EH (cell line): ENCODE data around the gene MYPOP.
"Not testable (repeated sequence)": the region's sequence is repeated elsewhere in the genome, so short reads cannot be mapped to it uniquely, and the experiment has no call there.

Source experiments
- DNase-seq: peaks from one replicate; pipeline ENCODE4 v3.0.0-alpha.2; 2015; ENCODE audit warnings: low read depth

MYPOP gene

DNA sequence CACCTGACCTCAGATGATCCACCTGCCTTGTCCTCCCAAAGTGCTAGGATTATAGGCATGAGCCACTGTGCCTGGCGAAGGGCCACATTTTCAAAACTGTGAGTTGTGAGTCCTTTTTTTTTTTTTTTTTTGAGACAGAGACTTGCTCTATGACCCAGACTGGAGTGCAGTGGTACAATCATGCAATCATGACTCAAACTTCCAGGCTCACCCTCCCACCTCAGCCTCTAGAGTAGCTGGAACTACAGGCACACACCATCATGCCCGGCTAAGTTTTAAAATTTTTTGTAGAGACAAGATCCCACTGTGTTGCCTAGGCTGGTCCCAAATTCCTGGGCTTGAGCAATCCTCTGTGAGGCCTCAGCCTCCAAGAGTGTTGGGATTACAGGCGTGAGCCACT lies 3.8 kb upstream of the MYPOP start:
- DNase-seq = peak; percentile 46

- no peak for DNase-seq
These were observed 2.6 kb upstream of the MYPOP start for GRCh38 chr19:45905011-45905410.

- peak; percentile 97 for DNase-seq
These were observed 525 bp upstream of the MYPOP start for GRCh38 chr19:45902651-45903625.

DNA sequence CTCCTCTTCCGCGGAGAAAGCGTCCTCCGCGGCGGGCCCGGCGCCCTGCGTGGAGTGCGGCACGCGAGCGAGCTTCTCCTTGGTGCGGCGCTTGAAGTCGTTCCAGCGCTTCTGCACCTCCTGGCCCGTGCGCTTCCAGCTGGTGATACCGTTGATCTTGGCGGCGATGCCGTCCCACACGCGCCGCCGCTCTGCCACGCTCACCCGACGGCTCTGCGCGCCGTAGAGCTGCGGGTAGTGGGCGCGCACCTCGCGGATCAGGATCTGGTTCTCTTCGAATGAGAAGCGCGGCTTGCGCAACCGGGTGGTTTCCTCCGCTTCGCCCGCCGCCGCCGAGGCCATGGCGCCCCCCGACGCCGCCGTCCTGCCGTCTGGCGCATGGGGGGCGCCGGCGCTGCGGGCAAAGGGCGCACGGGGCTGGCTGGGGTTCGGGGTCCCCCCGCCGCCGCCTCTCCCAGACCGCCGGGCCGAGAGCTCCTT lies 941 bp downstream of the MYPOP start:
- peak; percentile 40 for DNase-seq

DNA sequence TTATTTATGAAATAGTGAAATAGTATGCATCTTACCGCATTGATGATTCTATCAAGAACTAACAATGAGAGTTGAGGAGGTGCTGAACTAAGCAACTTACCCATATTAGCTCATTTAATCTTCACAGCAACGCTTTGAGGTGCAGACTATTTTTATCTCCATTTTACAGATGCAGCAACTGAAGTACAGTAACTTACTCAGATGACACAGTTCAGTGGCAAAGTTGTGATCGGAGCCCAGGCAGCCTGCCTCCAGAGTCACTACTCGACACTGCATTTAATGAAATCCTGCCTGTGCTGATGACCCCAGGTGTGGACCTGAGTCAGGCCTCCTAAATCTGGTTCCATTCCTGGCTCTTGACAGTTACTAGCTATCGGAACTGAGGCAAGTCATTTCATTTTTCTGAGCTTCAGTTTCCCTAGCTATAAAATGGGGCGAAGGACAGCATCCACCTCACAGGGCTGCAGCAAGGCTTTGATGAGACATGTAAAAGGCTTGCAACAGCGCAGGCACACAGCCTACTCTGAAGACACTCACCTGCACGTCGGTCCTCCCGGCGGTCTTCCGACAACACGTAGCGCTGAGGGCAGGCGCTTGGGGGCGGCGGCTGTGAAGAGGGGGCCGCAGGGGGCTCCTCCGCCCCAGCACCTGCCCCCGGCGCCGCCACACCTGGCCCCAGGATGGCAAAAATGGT lies 1.5 kb downstream of the MYPOP start:
- DNase-seq = no peak

GRCh38 chr19:45899919-45900589 lies 2.4 kb downstream of the MYPOP start:
- DNase-seq = no peak

- DNase-seq = no peak
These were observed 3.2 kb downstream of the MYPOP start for GRCh38 chr19:45899253-45899652.

DNA sequence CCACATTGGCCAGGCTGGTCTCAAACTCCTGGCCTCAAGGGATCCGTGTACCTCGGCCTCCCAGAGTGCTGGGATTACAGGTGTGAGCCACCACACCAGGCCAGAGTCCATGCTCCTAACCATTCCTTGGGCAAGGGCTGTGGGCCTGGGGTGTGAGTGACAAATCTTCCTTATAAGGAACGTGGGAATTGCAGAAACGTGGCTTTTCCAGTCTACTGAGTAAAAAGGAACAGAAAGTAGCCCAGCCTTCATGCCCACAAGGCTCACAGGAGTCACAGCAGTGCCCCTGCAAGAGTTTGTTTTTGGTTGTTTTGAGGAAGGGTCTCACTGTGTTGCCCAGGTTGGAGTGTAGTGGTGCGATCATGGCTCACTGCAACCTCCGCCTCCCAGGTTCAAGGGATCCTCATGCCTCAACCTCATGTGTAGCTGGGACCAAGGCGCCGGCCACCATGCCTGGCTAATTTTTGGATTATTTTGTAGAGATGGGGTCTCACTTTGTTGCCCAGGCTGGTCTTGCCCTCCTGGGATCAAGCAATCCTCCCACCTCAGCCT lies 5.1 kb downstream of the MYPOP start:
- DNase-seq = no peak

DNA sequence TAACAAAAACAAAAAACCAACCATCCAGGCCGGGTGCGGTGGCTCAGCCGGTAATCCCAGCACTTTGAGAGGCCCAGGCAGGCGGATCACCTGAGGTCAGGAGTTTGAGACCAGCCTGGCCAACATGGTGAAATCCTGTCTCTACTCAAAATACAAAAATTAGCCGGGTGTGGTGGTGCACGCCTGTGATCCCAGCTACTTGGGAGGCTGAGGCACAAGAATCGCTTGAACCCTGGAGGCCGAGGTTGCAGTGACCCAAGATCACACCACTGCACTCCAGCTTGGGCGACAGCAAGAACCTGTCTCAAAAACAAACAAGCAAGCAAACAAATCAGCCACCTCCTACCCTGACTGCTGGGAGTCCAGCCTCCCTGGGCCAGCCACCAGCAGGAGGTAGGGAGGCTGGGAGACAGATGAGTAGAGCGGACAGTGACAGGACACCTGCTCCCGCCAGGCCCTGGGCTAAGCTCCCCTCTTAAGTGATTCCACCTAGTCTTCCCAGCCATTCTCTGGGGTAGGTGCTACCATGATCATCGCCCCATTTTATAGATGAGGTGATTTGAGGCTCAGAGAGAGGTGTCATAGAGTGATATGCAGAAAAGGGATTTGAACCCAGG lies 6.3 kb downstream of the MYPOP start:
- DNase-seq = not testable (repeated sequence)

DNA sequence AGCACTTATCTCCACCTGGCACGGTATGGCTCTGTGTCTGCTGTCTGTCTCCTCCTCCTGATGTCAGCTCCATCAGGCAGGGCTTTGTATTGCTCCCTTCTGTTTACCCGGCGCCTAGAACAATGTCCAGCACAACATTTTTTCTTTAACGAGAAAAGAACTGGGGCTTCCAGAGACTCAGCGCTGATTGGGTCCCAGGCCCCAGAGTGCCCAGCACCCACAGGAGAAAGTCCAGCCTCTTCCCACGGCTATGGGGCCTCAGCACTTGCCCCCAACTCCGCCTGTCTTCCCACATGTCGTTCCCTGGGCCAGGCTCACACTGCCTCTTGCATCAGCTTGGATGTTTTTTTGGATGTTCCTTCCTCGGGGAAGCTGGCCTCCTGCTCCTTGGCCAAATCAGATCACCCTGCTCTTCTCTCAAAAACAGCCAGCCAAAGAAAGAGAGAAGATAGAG lies 6.9 kb downstream of the MYPOP start:
- no peak for DNase-seq

DNA sequence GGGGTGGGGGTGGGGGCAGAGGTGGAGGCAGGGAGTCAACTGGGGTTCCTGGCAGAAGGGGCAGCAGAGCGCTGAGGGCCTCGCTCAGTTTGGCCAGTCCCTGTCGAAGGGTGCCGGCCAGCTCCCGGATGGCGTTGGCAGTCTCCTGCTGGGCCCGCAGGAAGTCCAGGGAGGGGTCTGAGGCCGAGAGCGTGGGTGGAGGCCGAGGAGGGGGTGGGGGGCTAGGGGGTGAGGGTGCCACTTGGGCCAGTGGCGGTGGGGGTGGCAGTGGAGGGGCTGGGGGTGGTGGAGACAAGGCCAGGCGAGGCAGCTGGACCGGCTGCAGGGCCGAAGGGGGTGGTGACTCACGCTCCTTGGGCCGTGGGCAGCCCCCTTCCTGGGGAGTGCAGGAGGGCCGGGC lies 11.5 kb downstream of the MYPOP start:
- no peak for DNase-seq

DNA sequence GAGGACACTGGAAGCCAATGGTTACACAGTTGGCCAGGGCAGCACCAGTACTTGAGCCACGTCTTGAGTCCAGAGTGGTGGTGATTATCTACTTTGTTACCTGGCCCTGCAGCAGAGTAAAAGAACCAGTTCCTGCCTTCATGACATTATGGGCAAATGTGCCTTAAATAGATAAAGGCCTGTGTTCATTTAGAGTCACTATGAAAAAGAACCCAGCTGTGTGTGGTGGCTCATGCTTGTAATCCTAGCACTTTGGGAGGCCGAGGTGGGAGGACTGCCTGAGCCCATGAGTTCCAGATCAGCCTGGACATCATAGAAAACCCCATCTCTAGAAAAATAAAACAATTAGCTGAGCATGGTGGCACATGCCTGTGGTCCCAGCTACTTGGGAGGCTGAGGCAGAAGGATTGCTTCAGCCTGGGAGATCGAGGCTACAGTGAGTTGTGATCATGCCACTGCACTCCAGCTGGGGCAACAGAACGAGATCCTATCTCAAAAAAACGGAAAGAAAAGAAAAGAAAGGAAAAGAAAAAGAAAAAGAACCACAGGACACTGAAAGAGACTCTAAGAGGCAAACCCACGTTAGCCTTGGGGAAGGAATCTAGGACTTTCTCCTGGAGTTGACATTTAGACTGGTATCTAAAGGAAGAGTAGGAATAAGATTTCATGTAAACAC lies 13.1 kb downstream of the MYPOP start:
- DNase-seq = no peak

DNA sequence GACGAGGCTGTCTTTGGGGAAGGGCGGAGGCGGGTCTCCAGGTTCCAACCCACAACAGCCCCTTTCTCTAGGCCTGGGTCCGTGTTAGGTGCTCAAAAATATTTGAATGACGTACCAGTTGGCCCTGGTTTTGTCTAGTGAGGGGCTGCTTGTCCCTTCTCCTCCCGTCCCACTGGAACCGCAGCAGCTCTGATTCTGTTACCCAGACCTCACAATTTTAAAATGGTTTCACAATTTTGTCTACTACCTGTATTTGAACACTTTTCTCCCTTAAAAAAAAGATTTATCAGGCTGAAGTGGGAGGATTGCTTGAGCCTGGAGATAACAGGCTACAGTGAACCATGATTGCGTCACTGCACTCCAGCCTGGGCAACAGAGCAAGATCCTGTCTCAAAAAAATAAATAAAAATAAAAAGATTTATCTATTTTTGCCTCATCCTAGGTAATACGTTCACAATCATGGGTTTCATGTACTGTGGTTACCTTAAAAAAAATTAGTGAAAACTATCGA lies 15.2 kb downstream of the MYPOP start:
- no peak for DNase-seq

GRCh38 chr19:45886427-45887199 lies 15.8 kb downstream of the MYPOP start:
- DNase-seq = peak; percentile 93

GRCh38 chr19:45885556-45886426 lies 16.6 kb downstream of the MYPOP start, which contains the start of gene IRF2BP1:
Gene IRF2BP1, minus strand, starts transcription at chr19:45886141. Its CDS starts 367 bp downstream, at chr19:45885774.
- peak; percentile 93 for DNase-seq

GRCh38 chr19:45884682-45885555 lies 17.5 kb downstream of the MYPOP start:
- DNase-seq = no peak

DNA sequence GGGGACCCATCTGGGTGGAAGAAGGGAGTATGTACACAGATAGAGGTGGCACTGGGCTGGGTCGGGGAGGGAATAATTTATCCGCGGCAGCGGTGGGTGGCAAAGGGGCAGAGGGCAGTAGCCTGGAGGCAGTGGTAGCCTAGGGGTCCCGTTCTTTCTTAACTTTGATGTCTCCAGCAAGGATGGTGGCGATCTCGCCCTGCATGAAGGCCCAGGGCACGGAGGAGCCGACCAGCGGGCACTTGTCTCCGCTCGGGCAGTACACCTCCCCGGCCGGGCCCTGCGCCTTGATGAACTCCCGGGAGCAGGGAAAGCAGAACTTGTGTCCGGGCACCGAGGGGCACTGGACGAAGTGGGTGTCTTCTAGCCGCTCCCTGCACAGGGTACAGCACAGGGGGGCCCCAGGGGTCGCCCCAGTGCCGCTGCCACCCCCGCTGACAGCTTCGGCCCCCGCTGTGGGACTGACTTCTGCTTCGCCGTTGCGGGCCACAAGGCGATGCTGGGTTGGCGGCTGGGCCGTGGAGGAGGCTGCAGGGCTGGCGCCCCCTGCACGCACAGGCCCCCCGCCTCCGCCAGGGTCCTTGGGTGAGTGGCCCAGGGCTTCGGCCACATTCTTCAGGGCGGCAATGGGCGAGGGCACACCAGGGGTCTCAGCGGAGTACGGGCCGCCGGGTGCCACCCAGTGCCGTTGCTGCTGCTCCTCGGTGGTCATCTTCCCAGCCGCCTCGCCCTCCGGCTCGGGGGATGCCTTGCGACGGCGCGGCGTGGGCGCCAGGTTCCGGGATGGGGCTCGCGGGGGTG lies 18.3 kb downstream of the MYPOP start:
- DNase-seq = no peak
